HepG2 (cell line): ENCODE results near the gene PLVAP. TPM values are rescaled to one million over a fixed set of nuclear protein-coding genes. Genes with fewer than 3 reads are reported as not detected.

Source experiments
- ARNT ChIP-seq: fragments of 450-650 bp; IDR thresholded peaks from 2 replicates; pipeline ENCODE4 v1.6.1; 2017
- DBP ChIP-seq: sonication (generic); formaldehyde crosslinking; IDR thresholded peaks from 2 replicates; pipeline ENCODE4 v1.4.0; 2020; ENCODE audit warnings: missing genetic modification reagents; ENCODE audit errors: not compliant biosample characterization
- GPN1 ChIP-seq: sonication (generic); formaldehyde crosslinking; IDR thresholded peaks from 2 replicates; pipeline ENCODE4 v1.5.1; 2020; ENCODE audit warnings: missing genetic modification reagents, borderline replicate concordance
- RFX5 ChIP-seq: IDR thresholded peaks from 2 replicates; pipeline ENCODE4 v1.6.1; 2011; ENCODE audit warnings: low read depth, low read length, improper control_type of control experiment
- SKIL ChIP-seq: sonication (generic); formaldehyde crosslinking; IDR thresholded peaks from 2 replicates; pipeline ENCODE4 v1.8.0; 2022; ENCODE audit warnings: missing genetic modification reagents, mild to moderate bottlenecking, moderate library complexity, borderline replicate concordance
- TCF7L2 ChIP-seq: IDR thresholded peaks from 2 replicates; pipeline ENCODE4 v1.6.1; 2011; ENCODE audit warnings: mild to moderate bottlenecking, low read depth, low read length, moderate library complexity
- TEF ChIP-seq: sonication (generic); formaldehyde crosslinking; IDR thresholded peaks from 2 replicates; pipeline ENCODE4 v1.5.0; 2020; ENCODE audit warnings: missing genetic modification reagents
- ZBTB40 ChIP-seq, 2 experiments: fragments of 450-650 bp in 1 of 2; sonication (generic) in 1 of 2; formaldehyde crosslinking in 1 of 2; IDR thresholded peaks; 2 replicates each; pipeline versions ENCODE4 v1.6.1 to v1.8.0; 2016 to 2022; ENCODE audit warnings: antibody characterized with exemption in 1 of 2, mild to moderate bottlenecking in 1 of 2, missing genetic modification reagents in 1 of 2
- ZNF335 ChIP-seq: sonication (generic); formaldehyde crosslinking; IDR thresholded peaks from 2 replicates; pipeline ENCODE4 v1.4.0; 2020; ENCODE audit warnings: missing genetic modification reagents
- ZNF468 ChIP-seq: sonication (generic); formaldehyde crosslinking; IDR thresholded peaks from 2 replicates; pipeline ENCODE4 v1.8.0; 2022; ENCODE audit warnings: mild to moderate bottlenecking, moderate library complexity, missing genetic modification reagents
- polyA plus RNA-seq, 8 experiments: library from polyadenylated mRNA; depleted of rRNA in 3 of 8; stranded (reverse) in 7 of 8; unstranded in 1 of 8; fragments of >200 nt; fragmentation: Illumina TruSeq in 4 of 8; extraction: Trizol in 4 of 8; gene quantifications; 2 replicates each; pipeline versions ENCODE4 v1.2.1 to v1.2.3, GENCODE V29; 2011 to 2016; ENCODE audit warnings: low read depth in 4 of 8, missing spikeins in 1 of 8, mixed read lengths in 1 of 8; ENCODE audit not compliant: insufficient read depth in 1 of 8
- total RNA-seq, 5 experiments: library from RNA; depleted of rRNA; stranded (reverse); fragments of >200 nt; fragmentation: Illumina TruSeq; extraction: Trizol; gene quantifications; 2 replicates each; pipeline ENCODE4 v1.2.3, GENCODE V29; 2016; ENCODE audit warnings: low read depth in 1 of 5

Gene PLVAP
- total and polyA plus RNA-seq, 2 of the 13 experiments (the other 11 are each of a cell fraction or from before 2014, with no cell fraction given), result 0.26 TPM; not detected in 1

GRCh38 chr19:17327068-17327653 lies 50.0 kb downstream of the PLVAP start (continued):
- TF ChIP-seq DBP (CRISPR knock-in tag), result no peak
- TF ChIP-seq SKIL (CRISPR knock-in tag), result no peak
- TF ChIP-seq ZBTB40 (IDR thresholded peaks at IDR 0.05), result no peak
- TF ChIP-seq ZBTB40 (CRISPR knock-in tag; IDR thresholded peaks at IDR 0.05), result no peak
- no peak for TF ChIP-seq ARNT
- no peak for TF ChIP-seq GPN1
- no peak for TF ChIP-seq ZNF335 (CRISPR knock-in tag)
- no peak for TF ChIP-seq RFX5
- no peak for TF ChIP-seq TCF7L2
- TF ChIP-seq TEF (CRISPR knock-in tag), result no peak
- TF ChIP-seq ZNF468, result no peak
